Breast epithelium (tissue), 3 donors: ENCODE measurements around the gene ACTN2.

Experiments used
- POLR2A ChIP-seq: fragments of 450-650 bp; IDR thresholded peaks from one replicate; pipeline ENCODE4 v1.6.1; 2016; ENCODE audit warnings: antibody characterized with exemption, mild to moderate bottlenecking, moderate library complexity
- TF ChIP-seq, protein P1 (sequence below), 3 donors: fragments of 450-650 bp; IDR thresholded peaks; one replicate each; pipeline ENCODE4 v1.5.1; 2016 to 2017; ENCODE audit warnings: antibody characterized with exemption in 3 of 3, mild to moderate bottlenecking in 3 of 3, moderate library complexity in 3 of 3

DNA sequence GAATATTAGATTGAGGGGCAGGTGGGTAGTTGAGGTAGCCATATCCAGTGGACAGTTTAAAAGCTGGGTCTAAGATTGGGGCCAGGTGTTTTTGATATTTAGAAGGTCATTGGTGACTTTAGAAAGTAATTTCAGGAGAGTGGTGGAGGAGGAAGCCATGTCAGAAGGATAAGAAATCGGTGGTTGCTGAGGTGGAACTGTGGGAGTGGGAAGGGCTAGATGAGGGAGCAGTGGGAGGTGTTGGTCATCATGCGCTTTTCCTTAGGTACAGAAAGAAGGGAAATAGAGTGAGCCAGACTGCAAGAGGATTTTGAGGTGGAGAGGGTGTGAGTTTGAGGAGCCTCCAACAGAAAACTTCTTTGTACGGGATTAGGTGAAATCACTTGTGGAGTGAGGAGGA lies 116.0 kb downstream of the ACTN2 start:
- TF ChIP-seq POLR2A: no peak
- TF ChIP-seq, protein P1, sequence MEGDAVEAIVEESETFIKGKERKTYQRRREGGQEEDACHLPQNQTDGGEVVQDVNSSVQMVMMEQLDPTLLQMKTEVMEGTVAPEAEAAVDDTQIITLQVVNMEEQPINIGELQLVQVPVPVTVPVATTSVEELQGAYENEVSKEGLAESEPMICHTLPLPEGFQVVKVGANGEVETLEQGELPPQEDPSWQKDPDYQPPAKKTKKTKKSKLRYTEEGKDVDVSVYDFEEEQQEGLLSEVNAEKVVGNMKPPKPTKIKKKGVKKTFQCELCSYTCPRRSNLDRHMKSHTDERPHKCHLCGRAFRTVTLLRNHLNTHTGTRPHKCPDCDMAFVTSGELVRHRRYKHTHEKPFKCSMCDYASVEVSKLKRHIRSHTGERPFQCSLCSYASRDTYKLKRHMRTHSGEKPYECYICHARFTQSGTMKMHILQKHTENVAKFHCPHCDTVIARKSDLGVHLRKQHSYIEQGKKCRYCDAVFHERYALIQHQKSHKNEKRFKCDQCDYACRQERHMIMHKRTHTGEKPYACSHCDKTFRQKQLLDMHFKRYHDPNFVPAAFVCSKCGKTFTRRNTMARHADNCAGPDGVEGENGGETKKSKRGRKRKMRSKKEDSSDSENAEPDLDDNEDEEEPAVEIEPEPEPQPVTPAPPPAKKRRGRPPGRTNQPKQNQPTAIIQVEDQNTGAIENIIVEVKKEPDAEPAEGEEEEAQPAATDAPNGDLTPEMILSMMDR (IDR thresholded peaks at IDR 0.05): no peak
